ENCODE results near the gene GDF2.

DNA sequence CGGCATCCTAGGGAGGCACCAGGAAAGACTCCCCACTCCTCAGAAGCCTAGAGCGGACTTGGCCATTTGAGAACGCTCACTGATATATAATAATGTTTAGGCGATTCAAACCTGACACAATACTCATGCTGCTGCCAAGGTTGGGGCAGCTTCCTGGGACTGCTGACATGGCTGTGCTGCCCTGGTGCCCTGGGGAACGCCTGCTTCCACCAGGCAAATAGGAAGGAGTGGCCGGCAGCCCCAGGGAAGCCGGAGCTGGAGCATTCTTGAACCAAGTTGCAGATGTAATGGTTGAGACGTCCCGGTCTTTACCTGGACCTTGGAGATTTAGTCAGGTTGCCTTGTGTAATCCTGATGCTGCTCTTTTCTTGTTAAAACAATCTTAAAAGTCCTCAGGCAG, 13.5 kb upstream of the GDF2 start:
- TF ChIP-seq POLR2A (IDR thresholded peaks at IDR 0.05) = no peak
- TF ChIP-seq, protein P1, sequence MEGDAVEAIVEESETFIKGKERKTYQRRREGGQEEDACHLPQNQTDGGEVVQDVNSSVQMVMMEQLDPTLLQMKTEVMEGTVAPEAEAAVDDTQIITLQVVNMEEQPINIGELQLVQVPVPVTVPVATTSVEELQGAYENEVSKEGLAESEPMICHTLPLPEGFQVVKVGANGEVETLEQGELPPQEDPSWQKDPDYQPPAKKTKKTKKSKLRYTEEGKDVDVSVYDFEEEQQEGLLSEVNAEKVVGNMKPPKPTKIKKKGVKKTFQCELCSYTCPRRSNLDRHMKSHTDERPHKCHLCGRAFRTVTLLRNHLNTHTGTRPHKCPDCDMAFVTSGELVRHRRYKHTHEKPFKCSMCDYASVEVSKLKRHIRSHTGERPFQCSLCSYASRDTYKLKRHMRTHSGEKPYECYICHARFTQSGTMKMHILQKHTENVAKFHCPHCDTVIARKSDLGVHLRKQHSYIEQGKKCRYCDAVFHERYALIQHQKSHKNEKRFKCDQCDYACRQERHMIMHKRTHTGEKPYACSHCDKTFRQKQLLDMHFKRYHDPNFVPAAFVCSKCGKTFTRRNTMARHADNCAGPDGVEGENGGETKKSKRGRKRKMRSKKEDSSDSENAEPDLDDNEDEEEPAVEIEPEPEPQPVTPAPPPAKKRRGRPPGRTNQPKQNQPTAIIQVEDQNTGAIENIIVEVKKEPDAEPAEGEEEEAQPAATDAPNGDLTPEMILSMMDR (IDR thresholded peaks at IDR 0.05 in 4 of 5, conservative IDR thresholded peaks at IDR 0.05 in 1 of 5) = no peak
